Activated naive CD8-positive, alpha-beta T cell treated with anti-CD3 and anti-CD28 coated beads, Interleukin-2, amount 50 U/mL, for 24 hours (primary cell): ENCODE results near the gene KCP.
A peak's percentile ranks its signal among the peaks of the same experiment; 100 is the strongest.
"Not testable (repeated sequence)": the region's sequence is repeated elsewhere in the genome, so short reads cannot be mapped to it uniquely, and the experiment has no call there.

Experiments
- ATAC-seq: fragments of 150-1000 bp; cut with Tn5 transposase; one replicate; pipeline ENCODE4 v1.10.0; 2021
- DNase-seq: peaks from one replicate; pipeline ENCODE4 v3.0.0; 2021
- H3K27ac Mint-ChIP-seq: one replicate; pipeline ENCODE4 v1.8.0; 2021; ENCODE audit warnings: mild to moderate bottlenecking, mixed read lengths
- H3K27me3 Mint-ChIP-seq: one replicate; pipeline ENCODE4 v1.8.0; 2021; ENCODE audit warnings: mixed read lengths
- H3K36me3 Mint-ChIP-seq: one replicate; pipeline ENCODE4 v1.8.0; 2021; ENCODE audit warnings: low read depth, mixed read lengths
- H3K4me1 Mint-ChIP-seq: one replicate; pipeline ENCODE4 v1.8.0; 2021; ENCODE audit warnings: mixed read lengths
- H3K4me3 Mint-ChIP-seq: one replicate; pipeline ENCODE4 v1.8.0; 2021; ENCODE audit warnings: mild to moderate bottlenecking, moderate library complexity, mixed read lengths
- H3K9me3 Mint-ChIP-seq: one replicate; pipeline ENCODE4 v1.8.0; 2021; ENCODE audit warnings: mixed read lengths

KCP gene

DNA sequence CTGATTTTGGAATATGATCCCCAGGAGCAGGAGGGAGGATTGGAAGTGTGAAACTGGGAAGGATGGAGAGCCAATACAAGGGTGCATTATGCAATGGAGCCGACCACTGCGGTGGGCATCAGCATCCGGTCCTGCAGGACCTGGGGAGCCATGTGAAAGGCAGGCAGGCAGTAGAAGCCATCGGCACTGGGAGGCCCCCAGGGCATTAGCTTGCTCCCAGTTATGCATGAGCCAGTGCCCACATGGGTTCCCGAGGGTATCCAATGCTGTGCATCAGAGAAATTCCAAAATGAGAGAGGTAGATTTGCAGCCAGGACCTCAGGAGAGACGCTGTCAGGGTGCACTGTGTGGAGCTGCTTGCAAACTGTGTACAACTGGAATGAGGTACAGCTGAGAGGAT lies 8.7 kb upstream of the KCP start:
- Mint-ChIP-seq H3K9me3 (no peaks in the 10 kb centered on the region), H3K36me3 (no peaks in the 10 kb centered on the region), H3K27ac (no peak overlapping the region), H3K4me3 (no peak overlapping the region), H3K4me1 (peaks cover 7% of the 10 kb centered on the region), H3K27me3 (peaks cover 13% of the 10 kb centered on the region)
- ATAC-seq (no peak), DNase-seq (no peak)

DNA sequence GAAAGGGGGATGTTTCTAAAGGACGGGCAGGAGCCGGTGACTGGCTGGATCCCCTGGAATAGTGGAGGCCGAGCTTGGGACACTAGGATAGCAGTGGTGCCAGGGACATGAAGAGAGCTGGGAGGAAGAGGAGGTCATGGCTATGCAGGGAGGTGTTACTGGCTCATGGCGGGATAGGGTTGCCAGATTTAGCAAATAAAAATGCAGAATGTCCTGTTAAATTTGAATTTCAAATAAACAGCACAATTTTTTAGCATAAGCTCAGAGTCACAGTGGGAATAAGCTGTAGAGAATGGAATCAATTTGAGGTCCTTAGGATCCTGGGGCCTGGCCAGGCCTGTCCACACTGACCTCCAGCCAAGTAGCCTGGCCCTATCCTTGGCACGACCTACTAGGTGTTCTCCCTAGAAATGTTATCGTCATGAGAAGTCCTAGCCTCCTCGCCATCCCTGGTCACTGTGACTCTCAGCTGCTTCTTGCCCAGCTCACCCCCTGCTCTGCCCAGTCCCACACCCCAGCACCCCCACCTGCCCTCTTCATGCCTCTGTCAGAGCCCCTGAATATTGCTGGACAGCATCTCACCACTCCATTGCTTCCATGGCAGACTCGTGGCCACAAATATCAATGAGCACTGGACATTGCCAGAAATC lies 7.6 kb upstream of the KCP start:
- H3K36me3 Mint-ChIP-seq = no peaks in the 10 kb centered on the region
- no peak overlapping the region for H3K27ac Mint-ChIP-seq
- ATAC-seq (no peak), DNase-seq (no peak)
- H3K4me3 Mint-ChIP-seq = no peak overlapping the region
- H3K9me3 Mint-ChIP-seq = no peaks in the 10 kb centered on the region
- peaks cover 16% of the 10 kb centered on the region for H3K27me3 Mint-ChIP-seq
- peaks cover 9% of the 10 kb centered on the region for H3K4me1 Mint-ChIP-seq

DNA sequence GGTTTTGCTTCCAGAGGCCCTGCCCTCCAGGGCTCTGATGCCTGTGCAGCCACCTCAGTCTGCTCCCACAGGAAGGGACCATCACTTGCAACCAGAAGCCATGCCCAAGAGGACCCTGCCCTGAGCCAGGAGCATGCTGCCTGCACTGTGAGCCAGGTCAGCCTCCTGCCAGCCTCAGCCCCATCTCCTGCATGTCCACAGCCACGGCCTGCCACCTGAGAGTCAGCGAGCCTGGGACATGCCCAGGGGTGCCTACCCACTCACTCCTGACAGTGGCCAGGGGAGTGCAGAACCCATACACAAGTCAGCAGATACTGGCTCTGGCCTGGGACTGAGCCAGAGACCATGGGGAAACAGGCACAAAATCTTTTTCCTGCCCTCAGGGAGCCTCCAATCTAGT lies 6.6 kb upstream of the KCP start:
- Mint-ChIP-seq H3K27ac (no peak overlapping the region), H3K27me3 (peaks cover 18% of the 10 kb centered on the region), H3K4me3 (no peak overlapping the region), H3K9me3 (no peaks in the 10 kb centered on the region), H3K4me1 (peaks cover 9% of the 10 kb centered on the region), H3K36me3 (no peaks in the 10 kb centered on the region)
- DNase-seq = no peak
- no peak for ATAC-seq

DNA sequence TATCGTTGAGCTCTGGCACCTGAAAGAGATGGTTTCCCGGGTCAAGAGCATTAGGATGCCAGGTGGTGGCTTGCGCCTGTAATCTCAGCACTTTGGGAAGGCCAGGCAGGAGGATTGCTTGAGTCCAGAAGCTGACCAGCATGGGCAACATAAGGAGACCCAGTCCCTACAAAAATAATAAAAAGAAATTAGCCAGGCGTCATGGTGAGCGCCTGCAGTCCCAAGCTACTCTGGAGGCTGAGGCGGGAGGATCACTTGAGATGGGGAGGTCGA lies 6.1 kb upstream of the KCP start:
- peaks cover 9% of the 10 kb centered on the region for H3K4me1 Mint-ChIP-seq
- ATAC-seq (no peak), DNase-seq (no peak)
- H3K4me3 Mint-ChIP-seq = no peak overlapping the region
- H3K9me3 Mint-ChIP-seq = no peaks in the 10 kb centered on the region
- H3K27me3 Mint-ChIP-seq = peaks cover 17% of the 10 kb centered on the region
- no peaks in the 10 kb centered on the region for H3K36me3 Mint-ChIP-seq
- H3K27ac Mint-ChIP-seq = no peak overlapping the region

DNA sequence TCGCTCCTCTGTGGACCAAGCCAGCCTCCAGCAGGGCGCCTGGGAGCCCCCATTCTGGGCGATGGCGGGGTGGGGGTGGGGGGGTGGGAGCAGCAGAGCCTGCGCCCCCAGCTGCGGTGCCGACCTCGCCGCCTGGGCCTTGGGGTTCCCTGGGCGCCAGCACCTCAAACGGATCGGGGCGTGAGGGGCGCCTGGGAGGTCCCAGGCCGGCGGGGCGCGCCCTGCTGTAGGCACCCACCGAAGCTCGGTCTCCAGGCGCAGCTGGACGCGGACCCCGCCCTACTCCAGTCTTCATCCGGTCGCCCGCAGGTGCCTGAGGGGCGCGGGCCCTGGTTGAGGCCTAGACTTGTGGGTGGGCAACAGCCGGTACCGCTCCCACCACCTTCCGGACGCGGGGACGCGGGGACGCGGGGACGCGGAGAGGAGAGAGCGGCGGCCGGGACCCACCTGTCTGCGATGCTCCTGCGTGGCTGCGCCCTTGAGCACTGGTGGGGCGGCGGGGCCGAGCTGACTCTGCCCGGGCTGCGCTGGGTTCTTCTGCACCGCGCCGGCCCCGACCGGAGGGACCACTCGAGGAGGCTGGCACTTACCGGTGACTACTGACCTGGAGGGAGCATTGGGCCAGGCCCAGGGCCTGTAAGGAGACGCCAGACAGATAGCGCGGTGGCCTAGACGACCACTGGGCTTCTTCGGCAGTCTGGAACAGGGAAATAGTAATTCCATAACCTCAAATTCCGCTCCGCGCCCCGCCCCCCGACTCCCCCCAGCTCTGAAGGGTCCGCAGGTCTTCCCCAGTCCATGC lies 5.5 kb upstream of the KCP start:
- Mint-ChIP-seq H3K27me3 (peaks cover 21% of the 10 kb centered on the region), H3K4me3 (peak overlapping the region; percentile 67), H3K36me3 (no peaks in the 10 kb centered on the region), H3K9me3 (no peaks in the 10 kb centered on the region), H3K27ac (no peak overlapping the region), H3K4me1 (peaks cover 9% of the 10 kb centered on the region)
- ATAC-seq (no peak), DNase-seq (no peak)

DNA sequence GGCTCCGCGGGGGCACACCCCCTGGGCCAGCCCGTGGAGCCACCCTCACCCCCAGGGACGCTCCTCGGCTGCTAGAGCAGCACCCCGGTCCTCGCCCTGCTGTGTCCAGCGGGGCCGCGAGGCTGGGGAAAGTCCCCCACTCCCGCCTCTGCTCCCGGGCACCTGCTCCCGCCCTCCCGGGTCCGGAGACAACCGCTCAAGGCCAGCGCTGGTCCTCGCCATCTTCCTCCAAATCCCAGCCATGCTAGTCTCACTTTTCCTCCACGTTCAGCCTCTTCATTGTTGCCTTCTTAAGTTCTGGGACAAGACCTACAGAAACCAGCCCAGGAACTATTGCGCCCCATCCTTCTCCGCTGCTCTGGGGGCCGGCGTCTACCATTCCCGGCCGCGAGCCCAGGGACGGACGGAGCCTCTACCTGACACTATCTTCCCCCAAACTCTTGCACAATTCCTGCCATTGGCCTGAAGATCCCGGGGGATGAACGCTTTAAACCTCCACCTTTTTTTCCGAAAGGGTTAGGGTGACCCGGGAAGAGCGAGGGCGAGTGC lies 4.8 kb upstream of the KCP start:
- Mint-ChIP-seq H3K9me3 (no peaks in the 10 kb centered on the region), H3K27ac (no peak overlapping the region), H3K4me3 (peak overlapping the region; percentile 67), H3K4me1 (peaks cover 9% of the 10 kb centered on the region), H3K27me3 (peaks cover 24% of the 10 kb centered on the region), H3K36me3 (no peaks in the 10 kb centered on the region)
- DNase-seq = no peak
- ATAC-seq = no peak

DNA sequence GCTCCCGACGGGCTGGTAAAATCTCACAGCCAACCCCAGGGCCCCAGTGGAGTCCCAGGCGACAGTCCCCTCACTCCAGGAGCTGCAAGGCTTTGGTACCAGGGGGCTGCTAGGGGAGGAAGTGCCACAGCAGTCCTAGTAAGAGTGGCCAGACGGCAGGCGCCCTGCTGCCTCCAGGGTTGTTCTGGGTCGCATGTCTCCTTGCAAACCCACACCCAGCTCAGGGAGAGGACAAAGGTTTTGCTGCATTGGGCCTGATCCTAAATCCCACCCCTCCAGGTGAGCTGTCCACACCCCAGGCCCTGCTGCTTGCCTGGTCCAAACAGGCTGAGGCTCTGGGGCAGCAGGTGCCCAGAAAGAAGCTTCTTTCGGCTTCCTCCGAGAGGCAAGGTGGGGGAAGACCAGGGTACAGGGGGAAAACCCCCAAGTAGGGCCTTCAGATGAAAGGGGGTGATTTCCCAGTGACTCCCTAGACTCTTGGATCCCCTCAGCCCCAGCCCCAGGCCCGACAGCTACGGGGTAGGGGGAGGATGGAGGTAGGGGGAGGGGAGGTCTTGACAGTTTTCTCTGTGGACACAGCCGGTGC lies 4.2 kb upstream of the KCP start:
- DNase-seq (no peak), ATAC-seq (peak; percentile 6)
- no peak overlapping the region for H3K4me3 Mint-ChIP-seq

DNA sequence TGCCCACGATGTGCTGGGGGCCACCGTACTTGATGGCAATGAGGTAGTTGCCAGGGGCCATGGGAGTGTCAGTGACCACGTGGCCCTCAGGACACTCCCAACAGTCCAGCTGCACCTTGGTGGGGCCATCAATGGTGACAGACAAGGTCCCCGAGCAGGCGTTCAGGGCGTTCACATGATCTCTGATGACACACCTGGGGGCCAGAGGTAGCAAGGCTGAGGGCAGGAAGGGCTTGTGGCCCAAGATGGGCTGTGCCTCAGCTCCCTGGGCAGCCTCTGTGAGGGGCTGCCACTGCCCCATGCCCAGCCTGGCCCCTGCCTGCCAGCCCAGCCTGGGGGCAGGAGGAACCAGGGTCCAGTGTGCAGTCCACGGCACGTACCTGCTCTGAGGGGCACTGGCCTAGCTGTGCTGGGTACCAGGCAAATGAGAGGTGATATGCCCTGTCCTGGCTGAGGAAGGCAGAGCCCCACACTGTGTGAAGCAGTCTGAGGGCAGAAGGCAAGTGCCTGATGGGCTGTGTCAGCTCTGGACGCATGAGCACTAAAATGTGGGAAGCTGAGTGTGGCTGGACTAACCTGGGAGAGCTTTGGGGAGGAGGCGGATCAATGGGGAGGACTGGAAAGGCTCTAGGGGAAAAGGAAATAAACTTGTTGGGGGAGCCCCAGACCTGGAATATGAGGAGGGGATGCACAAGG lies 3.5 kb upstream of the KCP start:
- Mint-ChIP-seq H3K9me3 (no peaks in the 10 kb centered on the region), H3K36me3 (no peaks in the 10 kb centered on the region), H3K27ac (no peak overlapping the region), H3K27me3 (peaks cover 35% of the 10 kb centered on the region), H3K4me1 (peaks cover 9% of the 10 kb centered on the region), H3K4me3 (no peak overlapping the region)
- no peak for DNase-seq
- no peak for ATAC-seq

More for the DNA sequence above, 4.2 kb upstream of the KCP start:
- Mint-ChIP-seq H3K27me3 (peaks cover 29% of the 10 kb centered on the region), H3K4me1 (peaks cover 9% of the 10 kb centered on the region), H3K27ac (no peak overlapping the region), H3K9me3 (no peaks in the 10 kb centered on the region), H3K36me3 (no peaks in the 10 kb centered on the region)

DNA sequence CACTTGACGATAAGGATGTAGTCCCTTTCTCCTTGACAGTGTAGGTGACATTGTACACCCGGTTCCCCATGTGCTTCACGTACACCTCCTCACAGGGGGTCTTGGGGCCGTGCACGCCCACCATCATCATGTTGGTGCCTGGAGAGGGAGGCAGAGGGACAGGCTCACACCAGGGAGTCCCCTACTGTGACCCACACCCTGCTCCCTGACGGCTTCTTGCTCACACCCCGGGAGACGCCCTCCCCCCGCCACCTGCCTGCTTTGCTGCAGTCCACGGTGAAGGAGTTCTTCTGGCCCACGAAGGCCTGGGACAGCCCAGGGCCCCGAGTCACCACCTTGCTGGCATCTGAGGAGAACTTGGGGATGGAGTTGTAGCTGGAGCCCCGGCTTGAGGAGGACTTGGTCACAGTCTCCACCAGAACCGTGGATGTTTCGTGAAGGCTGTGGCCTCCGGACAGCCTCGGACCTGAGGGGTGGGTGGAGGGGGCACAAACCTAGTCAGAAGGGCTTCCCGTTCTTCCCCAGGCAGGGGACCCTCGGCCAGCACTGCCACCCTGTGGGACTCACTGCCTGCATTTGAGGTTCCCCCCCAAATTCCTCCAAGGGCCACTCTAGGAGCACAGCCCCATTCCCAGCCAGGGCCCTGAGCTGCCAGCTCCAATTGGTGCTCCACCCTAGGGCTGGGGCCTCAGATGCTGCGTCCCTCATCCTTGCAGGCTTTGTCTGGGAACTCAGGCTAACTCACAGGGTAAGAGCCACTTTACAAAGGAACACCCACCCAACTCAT lies 2.4 kb upstream of the KCP start:
- not testable (repeated sequence) for H3K9me3 Mint-ChIP-seq, DNase-seq, H3K36me3 Mint-ChIP-seq, H3K4me1 Mint-ChIP-seq, H3K27ac Mint-ChIP-seq, ATAC-seq, H3K4me3 Mint-ChIP-seq
- peaks cover 43% of the 10 kb centered on the region for H3K27me3 Mint-ChIP-seq

DNA sequence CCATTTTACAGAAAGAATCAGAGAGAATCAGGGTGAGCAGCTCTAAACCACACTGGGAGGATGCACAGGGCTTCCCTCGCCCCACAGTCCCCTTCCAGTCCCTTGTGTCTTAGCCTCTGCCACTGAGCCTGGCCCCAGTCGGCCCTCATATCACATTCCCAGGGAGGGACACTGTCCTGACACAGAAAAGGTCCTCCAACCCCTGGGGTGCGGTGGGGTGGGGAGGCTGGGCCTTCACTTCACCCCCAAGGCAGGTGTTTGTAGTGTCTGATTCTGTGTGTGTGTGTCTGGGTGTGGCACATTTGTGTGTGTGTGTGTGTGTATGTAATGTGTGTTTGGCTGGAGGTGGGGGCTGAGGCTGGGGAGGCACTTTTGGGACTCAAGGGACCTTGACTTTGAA lies 1.8 kb upstream of the KCP start:
- no peak overlapping the region for H3K27ac Mint-ChIP-seq
- ATAC-seq (no peak), DNase-seq (no peak)
- no peaks in the 10 kb centered on the region for H3K36me3 Mint-ChIP-seq
- no peaks in the 10 kb centered on the region for H3K9me3 Mint-ChIP-seq
- no peak overlapping the region for H3K4me3 Mint-ChIP-seq
- peaks cover 48% of the 10 kb centered on the region for H3K27me3 Mint-ChIP-seq
- peaks cover 9% of the 10 kb centered on the region for H3K4me1 Mint-ChIP-seq

DNA sequence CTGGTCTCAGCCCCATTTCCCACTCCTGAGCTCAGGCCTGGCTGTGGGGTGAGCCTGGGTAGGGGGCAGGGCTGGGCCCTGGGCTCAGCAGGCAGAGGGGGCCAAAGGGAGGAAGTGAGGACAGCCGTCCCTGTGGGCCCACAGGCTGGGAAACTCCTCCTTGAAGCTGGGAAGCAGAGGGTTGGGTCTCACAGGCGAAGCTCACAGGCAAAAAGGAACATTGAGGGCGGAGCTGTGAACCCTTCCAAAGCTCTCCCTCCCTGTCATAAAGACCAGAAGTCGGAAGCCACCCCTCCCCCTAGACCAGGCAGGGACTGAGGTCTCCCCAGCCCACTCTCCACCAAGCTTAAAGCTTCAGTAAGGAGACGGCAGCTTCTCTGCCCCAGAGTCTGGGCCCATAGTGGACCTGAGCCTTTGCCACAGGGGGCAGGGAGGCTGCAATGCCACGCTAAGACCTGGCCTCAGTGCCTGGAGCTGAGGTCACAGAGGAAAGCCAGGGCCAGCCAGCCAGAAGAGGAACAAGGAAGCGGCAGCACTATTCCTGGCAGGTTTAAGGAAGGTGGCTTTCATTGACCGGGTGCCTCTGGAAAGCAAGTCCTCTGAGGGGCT lies 1.0 kb upstream of the KCP start:
- no peak for ATAC-seq
- DNase-seq = no peak
- Mint-ChIP-seq H3K36me3 (no peaks in the 10 kb centered on the region), H3K27ac (no peak overlapping the region), H3K27me3 (peaks cover 47% of the 10 kb centered on the region), H3K4me1 (peaks cover 9% of the 10 kb centered on the region), H3K4me3 (no peak overlapping the region), H3K9me3 (no peaks in the 10 kb centered on the region)

DNA sequence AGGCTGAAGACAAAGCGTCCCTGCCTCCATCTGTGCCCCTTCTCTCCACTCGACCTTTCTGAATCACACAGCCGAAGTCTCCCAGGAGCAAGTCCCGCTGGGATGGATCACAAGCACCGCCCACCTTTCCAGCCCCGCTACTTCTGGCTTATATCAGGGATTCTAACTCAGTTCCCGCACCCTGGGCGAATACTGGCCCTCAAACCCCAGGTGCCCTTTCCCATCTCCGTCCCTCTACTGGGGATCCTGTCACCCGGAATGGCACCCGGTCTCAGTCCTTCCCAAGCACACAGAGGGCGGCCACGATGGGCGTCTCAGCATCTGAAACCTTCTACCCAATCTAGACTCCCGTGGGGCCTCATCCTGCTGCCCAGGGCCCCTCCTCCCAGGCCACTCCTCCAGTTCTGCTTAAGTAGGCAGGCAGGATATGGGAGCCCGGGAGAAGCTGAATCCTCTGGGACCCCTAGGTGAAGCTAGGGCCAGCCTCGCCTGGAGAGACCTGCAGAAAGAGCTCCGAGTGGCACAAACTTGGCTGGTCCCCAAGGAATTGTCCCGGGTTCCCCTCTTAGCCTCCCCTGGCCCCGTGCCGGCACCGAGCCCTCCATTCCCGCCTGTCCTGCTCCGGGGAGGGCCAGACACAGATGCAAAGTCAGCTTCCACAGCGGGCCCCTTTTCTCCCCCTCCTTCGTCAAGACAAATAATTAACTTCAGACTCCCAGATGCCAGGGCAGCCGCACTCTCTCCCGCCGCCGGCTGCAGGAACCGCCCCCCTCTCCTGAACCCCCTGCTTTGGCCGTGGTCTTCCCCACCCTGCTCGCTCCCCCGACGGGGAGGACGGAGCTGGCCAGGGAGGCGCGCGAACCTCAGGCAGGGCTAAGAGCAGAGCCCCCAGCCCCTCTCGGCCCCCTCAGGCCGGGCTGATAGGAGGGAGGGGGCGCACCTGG lies 612 bp downstream of the KCP start:
- Mint-ChIP-seq H3K27me3 (peaks cover 43% of the 10 kb centered on the region), H3K27ac (no peak overlapping the region), H3K4me1 (peaks cover 5% of the 10 kb centered on the region), H3K9me3 (no peaks in the 10 kb centered on the region), H3K36me3 (no peaks in the 10 kb centered on the region), H3K4me3 (no peak overlapping the region)
- ATAC-seq (no peak), DNase-seq (no peak)
